NCI-H510A (cell line): ENCODE data around the gene SLC51A.
"Not testable (repeated sequence)": the region's sequence is repeated elsewhere in the genome, so short reads cannot be mapped to it uniquely, and the experiment has no call there.

Experiments used
- DNase-seq: peaks from one replicate; lab custom pipeline; 2025; lab: John Stamatoyannopoulos, UW

Gene SLC51A

GRCh38 chr3:196240424-196240823 lies 24.1 kb downstream of the SLC51A start:
- DNase-seq: no peak

GRCh38 chr3:196241704-196242103 lies 25.4 kb downstream of the SLC51A start:
- no peak for DNase-seq

- not testable (repeated sequence) for DNase-seq
Measured at GRCh38 chr3:196244166-196244565, 27.8 kb downstream of the SLC51A start.

GRCh38 chr3:196246612-196247308 lies 30.4 kb downstream of the SLC51A start:
- no peak for DNase-seq

- no peak for DNase-seq
Measured at GRCh38 chr3:196251918-196252317, 35.6 kb downstream of the SLC51A start.

- no peak for DNase-seq
Measured at GRCh38 chr3:196254376-196255283, 38.3 kb downstream of the SLC51A start.

- DNase-seq: no peak
Measured at GRCh38 chr3:196255776-196256175, 39.4 kb downstream of the SLC51A start.

GRCh38 chr3:196260784-196261183 lies 44.5 kb downstream of the SLC51A start:
- no peak for DNase-seq

- DNase-seq: no peak
Measured at GRCh38 chr3:196263819-196264218, 47.5 kb downstream of the SLC51A start.

- no peak for DNase-seq
Measured at GRCh38 chr3:196268284-196269163, 52.2 kb downstream of the SLC51A start.

GRCh38 chr3:196270499-196270898 lies 54.2 kb downstream of the SLC51A start:
- no peak for DNase-seq

GRCh38 chr3:196272826-196273225 lies 56.5 kb downstream of the SLC51A start:
- DNase-seq: no peak

- no peak for DNase-seq
Measured at GRCh38 chr3:196273655-196274054, 57.3 kb downstream of the SLC51A start.

- DNase-seq: no peak
Measured at GRCh38 chr3:196274585-196274984, 58.3 kb downstream of the SLC51A start.

GRCh38 chr3:196275126-196275525 lies 58.8 kb downstream of the SLC51A start:
- no peak for DNase-seq

- no peak for DNase-seq
Measured at GRCh38 chr3:196280689-196281440, 64.5 kb downstream of the SLC51A start.

- DNase-seq: no peak
Measured at GRCh38 chr3:196281962-196282361, 65.6 kb downstream of the SLC51A start.
